HEK293T (cell line): Measurements from ENCODE around the gene NOC2L.

Source experiments
- BHLHE40 ChIP-seq: fragments of 450-650 bp; IDR thresholded peaks from 2 replicates; pipeline ENCODE4 v1.6.1; 2016; ENCODE audit warnings: mild to moderate bottlenecking, moderate library complexity, borderline replicate concordance
- ELF4 ChIP-seq: fragments of 450-650 bp; IDR thresholded peaks from 2 replicates; pipeline ENCODE4 v1.6.1; 2017; ENCODE audit warnings: antibody characterized with exemption
- FOXA1 ChIP-seq: fragments of 450-650 bp; IDR thresholded peaks from 2 replicates; pipeline ENCODE4 v1.6.1; 2016; ENCODE audit warnings: mild to moderate bottlenecking
- FOXM1 ChIP-seq: fragments of 450-650 bp; IDR thresholded peaks from 2 replicates; pipeline ENCODE4 v1.6.1; 2017; ENCODE audit warnings: mild to moderate bottlenecking, borderline replicate concordance
- HDGF ChIP-seq: fragments of 450-650 bp; IDR thresholded peaks from 2 replicates; pipeline ENCODE4 v1.6.1; 2017; ENCODE audit warnings: antibody characterized with exemption, borderline replicate concordance

DNA sequence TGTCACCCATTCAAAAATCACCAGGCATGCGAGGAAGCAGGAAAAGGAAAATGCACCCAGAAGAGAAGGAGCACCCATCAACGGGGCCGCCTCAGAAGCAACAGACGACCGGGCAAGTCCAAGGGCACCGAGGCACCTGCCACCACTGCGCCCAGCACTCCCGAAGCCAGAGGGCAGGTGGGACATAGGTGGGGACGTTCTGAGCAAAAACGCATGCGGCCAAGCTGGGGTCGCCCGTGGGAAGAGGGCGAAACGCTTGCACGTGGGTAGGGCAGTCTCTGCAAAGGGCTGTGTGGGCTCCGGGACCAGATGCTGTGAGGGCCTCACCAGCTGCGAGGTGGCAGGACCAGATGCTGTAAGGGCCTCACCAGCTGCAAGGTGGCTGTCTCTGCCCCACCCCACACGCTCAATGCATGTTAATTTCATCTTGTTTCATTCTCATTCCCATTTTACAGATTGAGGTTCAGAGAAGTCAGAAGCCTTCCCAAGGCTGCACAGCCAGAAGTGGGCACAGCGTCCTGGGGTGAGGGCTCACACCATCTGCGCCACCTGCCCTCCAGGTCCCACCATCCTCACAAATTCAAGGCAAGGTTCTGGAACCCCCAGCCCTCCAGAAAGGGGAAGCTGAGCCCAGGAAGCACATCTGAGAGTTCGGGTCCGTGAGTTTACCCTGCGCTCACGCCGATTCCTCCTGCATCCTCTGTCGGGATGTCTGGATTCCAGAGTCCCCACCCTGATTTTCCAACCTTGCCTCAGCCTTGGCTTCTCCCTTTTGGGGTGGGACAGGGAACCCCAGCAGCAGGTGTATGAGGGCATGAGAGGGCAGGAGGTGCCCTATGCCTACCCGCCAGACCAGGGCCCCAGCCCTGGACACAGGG lies 43.5 kb downstream of the NOC2L start:
- TF ChIP-seq ELF4 (no peak), BHLHE40 (no peak), FOXA1 (no peak), HDGF (no peak), FOXM1 (no peak)
